Left kidney (tissue), 8 donors: Measurements from ENCODE around the gene KLHDC3. TPM values are rescaled to one million over a fixed set of nuclear protein-coding genes. Genes with fewer than 3 reads are reported as not detected.

ENCODE experiments used
- DNase-seq: peaks from one replicate; pipeline ENCODE4 v3.0.0-alpha.2; 2013
- long read RNA-seq, 8 donors: transcript quantifications; one replicate each; lab custom pipeline, GENCODE V29; 2026
- polyA plus RNA-seq: library from polyadenylated mRNA; unstranded; fragments of 120-200 nt; gene quantifications from one replicate; pipeline ENCODE4 v1.2.1, GENCODE V29; 2013; ENCODE audit not compliant: insufficient read length

The KLHDC3 gene, protein sequence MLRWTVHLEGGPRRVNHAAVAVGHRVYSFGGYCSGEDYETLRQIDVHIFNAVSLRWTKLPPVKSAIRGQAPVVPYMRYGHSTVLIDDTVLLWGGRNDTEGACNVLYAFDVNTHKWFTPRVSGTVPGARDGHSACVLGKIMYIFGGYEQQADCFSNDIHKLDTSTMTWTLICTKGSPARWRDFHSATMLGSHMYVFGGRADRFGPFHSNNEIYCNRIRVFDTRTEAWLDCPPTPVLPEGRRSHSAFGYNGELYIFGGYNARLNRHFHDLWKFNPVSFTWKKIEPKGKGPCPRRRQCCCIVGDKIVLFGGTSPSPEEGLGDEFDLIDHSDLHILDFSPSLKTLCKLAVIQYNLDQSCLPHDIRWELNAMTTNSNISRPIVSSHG
- polyA plus RNA-seq = 85.4 TPM
- long read RNA-seq, donor 1, transcript KLHDC3-202 (11 exons, 1,909 nt) = major isoform, 39 of 44 reads
- long read RNA-seq, donor 1, partial matches to known transcripts = 0 of 44 reads
- long read RNA-seq, donor 1, other reads (novel, unspliced or antisense) = 5 of 44 reads
- long read RNA-seq, donor 2, transcript KLHDC3-202 (11 exons, 1,909 nt) = major isoform, 42 of 50 reads
- long read RNA-seq, donor 2, partial matches to known transcripts = 8 of 50 reads
- long read RNA-seq, donor 2, other reads (novel, unspliced or antisense) = 0 of 50 reads
- long read RNA-seq, donor 3, transcript KLHDC3-202 (11 exons, 1,909 nt) = major isoform, 26 of 31 reads
- long read RNA-seq, donor 3, partial matches to known transcripts = 5 of 31 reads
- long read RNA-seq, donor 3, other reads (novel, unspliced or antisense) = 0 of 31 reads
- long read RNA-seq, donor 4, partial matches to known transcripts = 7 of 8 reads
- long read RNA-seq, donor 4, other reads (novel, unspliced or antisense) = 0 of 8 reads
- long read RNA-seq, donor 5, transcript KLHDC3-202 (11 exons, 1,909 nt) = major isoform, 83 of 94 reads
- long read RNA-seq, donor 5, partial matches to known transcripts = 11 of 94 reads
- long read RNA-seq, donor 5, other reads (novel, unspliced or antisense) = 0 of 94 reads
- long read RNA-seq, donor 6, transcript KLHDC3-202 (11 exons, 1,909 nt) = major isoform, 39 of 65 reads
- long read RNA-seq, donor 6, partial matches to known transcripts = 21 of 65 reads
- long read RNA-seq, donor 6, other reads (novel, unspliced or antisense) = 5 of 65 reads
- long read RNA-seq, donor 7, transcript KLHDC3-202 (11 exons, 1,909 nt) = major isoform, 62 of 76 reads
- long read RNA-seq, donor 7, partial matches to known transcripts = 14 of 76 reads
- long read RNA-seq, donor 7, other reads (novel, unspliced or antisense) = 0 of 76 reads
- long read RNA-seq, donor 8, transcript KLHDC3-202 (11 exons, 1,909 nt) = major isoform, 14 of 14 reads
- long read RNA-seq, donor 8, partial matches to known transcripts = 0 of 14 reads
- long read RNA-seq, donor 8, other reads (novel, unspliced or antisense) = 0 of 14 reads

DNA sequence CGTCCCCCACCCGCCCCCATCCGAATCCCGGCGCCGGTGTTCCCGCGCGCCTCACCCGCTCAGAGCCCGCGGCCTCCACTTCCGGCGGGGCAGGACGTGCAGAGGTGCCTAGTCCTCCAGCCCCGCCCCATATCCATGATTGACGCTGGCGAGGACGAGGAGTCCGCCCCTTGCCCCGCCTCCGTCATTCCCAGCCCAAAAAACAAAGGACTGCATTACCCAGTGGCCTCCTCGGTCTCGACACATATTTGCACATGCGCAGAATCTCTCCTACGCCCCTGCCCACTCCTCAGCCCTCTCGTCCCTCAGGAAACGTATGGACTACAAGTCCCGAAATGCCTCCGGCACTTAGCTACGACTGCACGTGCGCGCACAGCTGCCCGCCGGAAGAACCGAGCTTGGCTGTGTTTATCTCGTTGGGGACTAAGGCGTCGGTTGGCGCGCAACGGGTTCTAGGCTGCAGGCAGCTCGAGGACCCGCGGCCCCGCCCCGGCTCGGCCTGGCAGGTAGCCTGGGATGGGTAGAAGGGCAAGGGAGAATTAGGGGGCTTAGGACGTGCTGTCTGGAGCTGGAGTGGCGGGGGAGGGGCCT, at the start of gene KLHDC3, which contains the start of gene MEA1:
Gene KLHDC3, plus strand, starts transcription at position 407 of the 591 bp plus-strand sequence. CDS start 2,944 bp downstream, outside the sequence.
Gene MEA1, minus strand, starts transcription at position 104 of the 591 bp plus-strand sequence. CDS start 133 bp downstream, outside the sequence.
- peak; percentile 100 for DNase-seq

DNA sequence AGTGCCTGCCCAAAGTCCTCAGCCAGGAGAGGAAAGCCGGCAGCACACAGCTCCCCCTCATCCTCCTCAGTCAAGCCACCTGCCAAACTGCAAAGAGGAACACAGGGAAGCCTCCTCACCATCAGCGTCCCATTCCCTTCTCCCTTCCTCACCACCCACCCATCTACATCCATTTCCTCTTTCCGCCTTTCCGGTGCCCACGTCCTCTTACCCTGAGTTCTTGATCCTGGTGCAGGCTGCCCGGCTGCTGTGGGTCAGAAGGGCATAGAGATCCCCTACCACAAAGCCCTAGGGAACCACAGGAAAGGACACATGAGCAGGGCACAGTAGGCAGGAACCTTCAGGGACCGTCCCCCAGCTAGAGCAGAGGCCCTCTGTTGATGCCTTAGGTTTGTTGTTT, 47.5 kb upstream of the KLHDC3 start:
- DNase-seq = no peak

DNA sequence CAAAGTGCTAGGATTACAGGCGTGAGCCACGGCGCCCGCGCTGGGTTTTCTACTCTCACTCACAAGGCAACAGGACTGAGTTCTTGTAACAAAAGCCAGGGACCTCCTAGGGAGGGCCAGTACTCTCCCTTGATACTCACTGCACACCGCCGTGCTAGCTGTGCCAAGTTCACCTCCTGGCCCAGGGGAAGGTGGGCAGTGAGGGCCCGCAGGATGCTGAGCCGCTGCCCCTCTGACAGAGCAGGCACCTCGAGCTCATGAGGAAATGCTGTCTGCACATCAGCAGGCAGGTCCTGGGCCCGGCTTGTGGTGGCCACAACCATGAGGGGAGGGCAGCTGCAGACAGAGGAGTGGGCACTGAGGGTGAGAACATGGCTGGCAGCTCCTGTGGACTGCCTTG, 46.8 kb upstream of the KLHDC3 start:
- no peak for DNase-seq

DNA sequence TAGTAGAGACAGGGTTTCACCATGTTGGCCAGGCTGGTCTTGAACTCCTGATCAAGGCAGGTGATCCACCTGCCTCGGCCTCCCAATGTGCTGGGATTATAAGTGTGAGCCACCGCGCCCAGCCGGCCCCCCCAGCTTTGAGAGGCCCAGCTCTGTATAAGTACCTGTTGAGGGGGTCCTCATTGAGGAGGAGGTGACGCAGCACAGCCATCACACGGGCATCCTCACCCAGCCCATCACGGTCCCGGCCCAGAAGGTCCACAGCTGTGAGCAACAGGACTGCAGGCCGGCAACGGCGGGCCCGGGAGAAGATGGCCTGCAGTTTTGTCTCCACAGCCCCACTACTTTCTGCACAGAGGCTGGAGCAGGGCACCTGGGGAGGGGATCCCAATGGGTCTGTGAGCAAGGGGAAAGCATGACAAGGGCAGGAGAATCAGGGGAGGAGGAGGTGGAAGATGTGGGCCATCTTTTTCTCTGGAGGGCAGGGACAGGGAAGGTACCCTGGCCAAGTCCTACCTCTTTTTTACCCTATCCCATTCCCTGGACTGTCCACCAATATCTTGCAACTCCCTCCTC, 45.8 kb upstream of the KLHDC3 start:
- no peak for DNase-seq

DNA sequence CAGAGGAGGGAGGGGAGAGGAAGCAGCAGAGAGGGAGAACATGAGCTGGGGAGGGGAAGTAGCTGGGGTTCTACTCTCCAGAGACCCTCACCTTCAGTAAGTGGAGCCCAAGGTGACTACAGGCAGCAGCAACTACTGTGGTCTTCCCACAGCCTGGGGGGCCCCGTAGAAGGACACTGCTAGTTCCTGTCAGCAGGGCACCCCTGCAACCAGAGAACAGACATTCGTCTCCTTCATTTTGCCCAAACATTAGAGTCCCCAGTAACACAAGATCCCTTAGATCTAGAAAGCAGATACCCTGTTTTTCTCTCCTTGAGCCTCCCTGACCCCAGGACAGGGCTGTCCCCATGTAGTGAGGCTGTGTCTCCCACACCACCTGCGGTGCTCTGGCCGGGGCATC, 45.3 kb upstream of the KLHDC3 start:
- DNase-seq = no peak

DNA sequence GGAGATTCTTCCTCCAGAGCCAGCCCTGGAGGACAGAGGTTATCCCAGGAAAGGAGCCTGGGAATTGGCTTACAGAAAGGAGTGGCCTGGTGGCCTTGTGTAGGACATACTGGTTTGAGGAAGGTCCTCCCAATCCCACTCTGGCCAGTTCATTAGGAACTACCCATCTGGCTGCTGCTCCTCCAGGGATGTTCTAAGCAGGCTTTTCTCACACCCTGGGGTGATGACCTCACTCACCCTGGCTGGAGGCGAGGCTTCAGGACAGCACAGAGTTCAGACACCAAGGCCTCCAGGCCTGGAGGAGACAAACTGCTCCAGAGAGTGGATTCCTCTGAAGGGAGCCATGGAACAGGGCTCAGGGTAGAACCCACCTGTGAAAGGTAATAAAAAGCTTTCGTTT, 44.6 kb upstream of the KLHDC3 start:
- DNase-seq = no peak

DNA sequence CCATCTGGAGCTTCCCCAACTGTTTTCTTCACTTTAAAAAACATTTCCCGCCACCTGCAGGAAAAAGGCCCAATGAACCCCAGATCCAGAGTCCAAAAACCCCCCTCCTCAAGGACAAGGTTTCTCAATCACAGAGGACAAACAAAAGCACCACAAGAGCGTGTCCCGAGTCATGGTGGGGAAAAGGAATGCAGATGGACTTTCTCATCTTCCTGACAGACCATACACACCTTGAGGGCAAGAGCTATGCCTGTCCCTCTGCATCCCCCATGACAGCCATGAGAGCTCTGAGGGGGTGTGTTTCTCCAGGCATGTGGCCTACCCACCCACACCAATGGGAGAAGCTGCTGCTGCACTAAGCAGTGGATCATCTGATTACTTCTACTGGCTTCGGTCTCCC, 44.1 kb upstream of the KLHDC3 start:
- no peak for DNase-seq

DNA sequence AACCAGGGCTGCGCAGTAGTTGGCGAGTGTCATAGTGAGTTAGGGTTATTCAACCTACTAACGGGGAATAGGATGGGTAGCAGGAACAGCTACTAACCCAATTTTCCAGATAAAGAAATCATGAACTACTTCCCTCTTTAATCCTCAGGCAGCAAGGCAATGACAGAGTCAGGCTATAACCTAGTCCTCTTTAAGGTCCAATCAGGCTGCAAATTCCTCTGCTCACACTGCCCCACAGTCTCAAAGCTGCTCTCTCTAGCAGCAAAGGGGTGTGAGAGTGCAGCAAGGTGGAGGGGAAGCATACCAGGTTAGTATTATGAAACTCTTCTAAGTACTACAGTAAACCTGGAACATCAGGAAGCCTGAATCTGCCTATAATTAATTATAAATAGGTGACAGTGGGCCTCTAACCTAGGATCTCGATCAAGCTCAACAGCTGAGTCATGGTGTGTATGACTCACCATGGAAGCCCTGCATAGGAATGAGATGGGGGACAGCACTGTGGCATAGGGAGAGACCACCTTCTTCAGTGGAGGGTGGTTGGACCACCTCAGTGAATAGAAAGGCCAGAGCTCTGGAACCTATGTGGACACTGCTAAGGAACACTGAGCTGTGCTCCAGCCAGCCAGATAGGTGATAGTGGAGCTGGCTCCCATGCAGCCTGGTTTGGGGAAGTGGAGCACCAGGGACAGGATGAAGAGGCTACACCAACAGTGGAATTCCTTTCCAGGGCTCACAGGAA, 43.0 kb upstream of the KLHDC3 start:
- DNase-seq = no peak

DNA sequence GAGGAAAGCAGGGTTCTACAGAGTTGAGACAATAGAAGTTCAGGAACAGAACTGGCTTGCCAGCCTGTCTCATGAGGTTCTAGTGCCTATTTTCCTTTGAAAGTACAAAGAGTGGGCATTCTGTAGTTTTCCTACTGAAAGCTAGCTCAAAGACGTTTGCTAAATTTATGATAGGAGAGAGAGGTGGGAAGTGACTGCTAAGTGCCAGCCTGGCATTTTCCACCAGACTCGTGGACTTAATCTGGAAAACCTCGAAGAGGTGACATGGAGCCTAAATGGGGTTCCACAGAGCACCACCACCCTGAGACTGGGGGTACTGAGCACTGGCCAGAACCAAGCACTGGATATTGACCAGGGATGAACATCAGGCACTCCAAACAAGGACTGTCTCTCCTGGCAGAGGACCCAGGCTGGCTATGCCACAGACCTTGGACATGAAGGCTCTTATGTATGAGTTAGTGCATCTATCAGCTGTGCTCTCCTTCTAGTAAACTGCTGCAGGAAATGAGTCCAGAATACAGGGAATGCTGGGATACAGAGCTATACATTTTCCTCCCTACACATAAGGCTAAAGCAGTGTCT, 42.2 kb upstream of the KLHDC3 start:
- no peak for DNase-seq

DNA sequence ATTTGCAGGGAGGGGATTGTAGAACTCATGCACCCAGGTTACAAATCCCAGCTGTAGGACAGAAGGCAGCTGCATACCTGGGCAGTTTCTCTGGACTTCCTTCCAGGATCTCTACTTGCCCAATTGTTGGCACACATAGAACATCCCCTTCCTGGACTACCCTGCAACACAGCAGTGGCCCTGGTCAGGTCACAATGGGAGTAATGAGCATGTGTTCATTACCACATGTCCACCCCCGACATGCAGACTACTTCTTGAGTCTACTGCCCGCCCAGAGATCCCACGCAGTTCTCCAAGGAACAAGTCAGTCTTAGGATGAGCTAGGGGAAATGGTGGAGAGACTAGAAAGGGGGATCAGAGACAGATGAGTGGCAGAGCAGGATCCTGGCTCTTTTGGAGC, 40.1 kb upstream of the KLHDC3 start:
- DNase-seq = no peak

DNA sequence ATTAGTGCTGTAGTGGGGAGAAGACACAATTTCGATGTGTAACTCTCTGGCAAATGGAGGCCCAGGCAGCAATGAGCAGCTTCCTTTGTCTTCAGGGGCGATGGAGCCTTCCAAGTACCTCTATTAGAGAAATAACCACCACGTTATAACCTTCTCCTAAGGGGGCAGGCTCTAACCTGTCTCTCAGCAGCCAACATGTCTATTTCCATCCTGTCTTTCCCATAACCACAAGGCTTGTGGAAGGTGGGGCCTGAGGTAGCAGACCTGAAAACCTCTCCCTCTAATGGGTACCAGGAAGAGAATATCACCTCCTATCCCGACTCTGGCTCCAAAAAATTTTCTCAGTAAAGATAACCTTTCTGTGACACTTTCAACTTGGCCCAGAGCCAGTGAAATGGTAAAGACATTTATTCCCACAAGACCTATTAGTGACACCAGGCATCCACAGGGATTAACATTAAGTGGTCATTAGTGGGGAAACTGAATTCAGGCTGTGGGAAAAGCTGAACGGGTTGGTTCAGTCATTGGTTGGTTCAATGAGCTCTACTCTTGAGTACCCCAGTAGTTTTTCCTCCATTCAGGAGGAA, 39.0 kb upstream of the KLHDC3 start:
- no peak for DNase-seq

DNA sequence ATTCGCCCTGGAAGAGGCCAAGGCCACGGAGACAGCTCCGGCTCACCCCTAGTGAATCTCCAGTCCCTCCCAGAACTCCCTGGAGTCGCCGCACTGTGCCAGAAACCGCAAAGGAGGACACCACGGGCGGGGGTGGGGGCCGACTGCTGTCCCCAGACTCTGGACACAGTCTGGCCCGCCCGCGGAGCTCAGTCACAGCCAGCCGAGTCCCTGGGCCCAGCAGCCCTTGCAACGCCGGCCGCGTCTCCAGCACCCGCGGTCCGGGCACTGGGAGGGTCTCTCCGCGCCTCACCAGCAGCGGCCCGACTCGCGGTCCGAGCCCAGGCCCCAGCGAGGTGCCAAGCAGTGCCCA, 35.6 kb upstream of the KLHDC3 start:
- no peak for DNase-seq

DNA sequence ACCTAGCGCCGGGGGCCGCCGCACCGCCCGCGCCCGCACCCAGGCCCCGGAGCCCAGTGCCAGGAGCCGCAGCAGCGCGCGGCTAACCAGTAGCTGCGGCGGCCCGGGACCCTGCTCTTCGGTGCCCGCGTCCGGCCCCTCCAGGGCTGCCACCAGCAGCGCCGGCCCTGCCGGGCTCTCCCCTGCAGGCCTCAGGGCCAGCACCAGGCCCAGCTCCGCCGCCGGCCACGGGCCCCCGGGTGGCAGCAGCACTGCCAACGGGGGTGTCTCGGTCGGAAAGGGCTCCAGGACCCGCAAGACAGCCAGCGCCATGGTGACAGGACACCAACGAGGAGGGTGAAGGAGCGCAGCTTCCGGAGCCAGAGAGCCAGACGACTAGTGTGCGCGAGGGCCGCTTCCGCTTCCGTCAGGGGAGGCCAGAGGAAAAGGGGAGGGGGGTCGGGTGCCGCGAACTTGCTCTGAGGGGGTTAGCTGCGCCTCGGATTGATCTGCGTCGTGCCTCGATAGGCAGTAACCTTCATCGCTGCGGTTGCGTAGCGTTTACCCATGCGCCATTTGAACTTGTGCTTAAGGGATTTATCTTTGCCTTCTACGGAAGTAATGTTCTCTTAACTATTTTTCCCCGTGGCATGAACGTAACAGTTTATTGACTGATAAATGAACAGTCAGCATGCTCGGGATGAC, 35.1 kb upstream of the KLHDC3 start, which contains the start of gene PEX6:
Gene PEX6, minus strand, starts transcription at position 343 of the 684 bp plus-strand sequence. Its CDS starts 31 bp downstream, at position 312.
- peak; percentile 84 for DNase-seq

DNA sequence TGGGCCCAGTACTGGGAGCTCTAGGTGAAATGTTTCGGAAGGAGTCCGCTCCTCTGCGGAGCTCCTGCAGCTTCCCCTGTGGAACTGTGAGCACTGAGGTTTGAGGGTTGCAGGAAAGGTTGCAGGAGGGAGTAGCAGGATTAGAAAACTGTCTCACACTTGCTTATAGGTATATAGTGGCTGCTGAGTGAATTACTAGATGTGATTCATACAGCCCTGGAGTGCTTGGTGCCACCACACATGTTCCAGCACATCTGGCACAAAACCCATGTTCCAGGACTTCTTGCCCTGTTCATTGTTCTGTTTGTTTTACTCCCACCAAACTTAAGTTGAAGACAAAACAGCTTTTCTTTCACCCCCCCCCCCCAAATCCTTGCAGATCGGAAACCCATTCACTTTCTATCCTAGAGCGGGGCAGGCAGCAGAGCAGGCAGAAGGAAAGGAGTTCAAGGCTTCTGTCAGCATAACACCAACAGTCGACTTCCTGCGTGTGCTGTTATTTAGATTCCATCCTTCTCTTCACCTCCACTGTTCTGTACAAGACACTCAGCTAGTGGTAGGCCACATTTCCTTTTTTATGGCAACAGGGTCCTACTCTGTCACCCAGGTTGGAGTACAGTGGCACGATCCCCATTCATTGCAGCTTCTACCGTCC, 34.4 kb upstream of the KLHDC3 start:
- DNase-seq = no peak

DNA sequence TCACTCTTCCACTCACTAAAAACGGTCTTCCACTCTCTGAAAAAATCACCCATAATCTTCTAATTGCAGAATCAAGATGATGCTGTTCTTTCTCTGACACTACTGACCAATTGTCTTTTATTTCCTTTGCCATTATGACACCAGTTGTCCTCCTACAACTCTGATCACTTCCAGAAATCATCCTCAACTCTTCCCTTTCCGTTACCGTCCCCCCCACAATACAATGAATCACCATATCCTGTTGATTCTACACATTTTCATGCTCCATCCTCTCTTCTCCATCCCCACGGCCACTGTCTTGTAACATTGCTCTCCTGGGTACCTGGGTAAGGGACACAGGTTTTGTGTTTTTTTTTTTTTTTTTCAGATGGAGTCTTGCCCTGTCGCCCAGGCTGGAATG, 32.2 kb upstream of the KLHDC3 start:
- DNase-seq = no peak

DNA sequence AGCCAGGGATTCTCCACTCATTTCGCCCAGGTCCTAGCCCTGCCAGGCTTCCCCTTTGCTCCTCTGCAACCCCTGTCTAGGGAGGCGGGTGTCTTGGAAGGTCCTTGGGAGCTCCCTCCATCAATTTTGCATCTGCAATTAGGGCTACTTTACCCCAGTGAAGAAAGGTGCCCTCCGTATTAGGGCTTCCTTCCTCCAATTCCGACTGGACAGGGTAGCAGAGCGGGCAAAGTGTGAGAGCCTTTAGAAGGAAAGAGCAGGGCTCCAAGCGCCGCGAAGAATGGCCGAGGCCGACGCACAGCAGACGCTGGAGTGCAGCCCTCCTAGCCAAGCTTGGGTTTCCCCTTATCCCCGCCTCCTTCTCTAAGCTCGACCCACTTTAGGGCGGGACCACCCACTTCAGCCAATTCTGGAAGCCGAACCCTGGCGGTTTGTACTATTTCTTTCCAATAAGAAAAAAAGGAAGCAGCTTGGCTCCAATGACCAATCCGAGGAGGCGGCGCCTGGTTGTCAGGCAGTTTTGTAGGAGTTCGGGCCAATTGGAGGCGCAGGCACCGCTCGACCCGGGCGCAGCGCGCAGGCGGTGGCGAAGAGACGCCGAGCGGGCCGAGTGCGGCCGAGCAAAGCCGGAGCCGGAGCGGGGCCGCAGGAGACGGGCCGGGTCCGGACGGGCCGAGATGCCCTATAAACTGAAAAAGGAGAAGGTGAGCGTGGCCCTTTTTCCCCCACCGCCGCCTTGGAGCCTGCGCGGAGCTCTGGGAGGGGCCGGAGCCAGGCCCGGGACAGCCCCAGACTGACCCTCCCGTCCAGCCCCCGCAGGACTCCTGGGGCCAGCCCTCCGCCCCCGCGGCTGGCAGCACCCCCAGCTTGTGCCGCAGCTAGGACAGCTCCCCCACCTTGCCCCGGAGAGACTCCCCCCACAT, 29.8 kb upstream of the KLHDC3 start, which contains the start of gene PPP2R5D:
Gene PPP2R5D, plus strand, starts transcription at position 570 of the 923 bp plus-strand sequence. Its CDS starts 108 bp downstream, at position 678.
- DNase-seq = peak; percentile 99
